H1 (cell line): ENCODE results near the gene CTCF. TPM values are rescaled to one million over a fixed set of nuclear protein-coding genes. Genes with fewer than 3 reads are reported as not detected.

ENCODE experiments used
- CHD1 ChIP-seq: IDR thresholded peaks from 2 replicates; pipeline ENCODE4 v1.6.1; 2012; ENCODE audit warnings: low read depth, low read length, improper control_type of control experiment
- CTBP2 ChIP-seq: IDR thresholded peaks from 2 replicates; pipeline ENCODE4 v1.7.0; 2011; ENCODE audit warnings: borderline replicate concordance, mild to moderate bottlenecking, moderate library complexity, mixed read lengths, low read length; ENCODE audit not compliant: insufficient read depth, insufficient read length
- GABPA ChIP-seq: IDR thresholded peaks from 2 replicates; pipeline ENCODE4 v1.6.1; 2011; ENCODE audit warnings: mild to moderate bottlenecking, low read length, moderate library complexity, borderline replicate concordance; ENCODE audit not compliant: insufficient read depth
- NANOG ChIP-seq: IDR thresholded peaks from 2 replicates; pipeline ENCODE4 v1.6.1; 2011; ENCODE audit warnings: low read length, low read depth, mild to moderate bottlenecking, inconsistent platforms; ENCODE audit not compliant: insufficient read depth, poor library complexity, severe bottlenecking
- POU5F1 ChIP-seq: IDR thresholded peaks from 2 replicates; pipeline ENCODE4 v1.6.1; 2011; ENCODE audit warnings: low read depth, mild to moderate bottlenecking, low read length, moderate library complexity
- RNF2 ChIP-seq: fragments of 200-900, 300-1000 bp; sonication (generic); IDR thresholded peaks from 2 replicates; pipeline ENCODE4 v1.7.1; 2016; ENCODE audit warnings: borderline replicate concordance, low read depth, mild to moderate bottlenecking, antibody characterized with exemption, low read length; ENCODE audit not compliant: poor library complexity, severe bottlenecking; ENCODE audit errors: missing control alignments
- SAP30 ChIP-seq: fragments of 300-600 bp; sonication (generic); IDR thresholded peaks from 2 replicates; pipeline ENCODE4 v1.7.1; 2012; ENCODE audit warnings: low read length, moderate library complexity, mild to moderate bottlenecking, inconsistent platforms; ENCODE audit not compliant: insufficient read depth, insufficient replicate concordance
- YY1 ChIP-seq: IDR thresholded peaks from 2 replicates; pipeline ENCODE4 v1.6.1; 2011; ENCODE audit warnings: low read depth, mild to moderate bottlenecking, low read length
- polyA plus RNA-seq, 7 experiments: library from polyadenylated mRNA; depleted of rRNA in 3 of 7; stranded (reverse) in 5 of 7; unstranded in 2 of 7; fragments of >200 nt in 5 of 7; fragments of 200-250 nt in 2 of 7; gene quantifications; 1 replicate in 5 of 7; 2 replicates in 1 of 7; 4 replicates in 1 of 7; pipeline versions ENCODE4 v1.2.1 to v1.2.3, GENCODE V29; 2011 to 2013; ENCODE audit warnings: missing spikeins in 2 of 7, mixed read lengths in 2 of 7
- total RNA-seq: library from RNA; stranded (reverse); fragmentation: NEBNext Ultra II Directional; extraction: Animal tissue kit (Norgen Biotek cat#: 25700); gene quantifications from 2 replicates; pipeline ENCODE4 v1.2.1, GENCODE V29; 2021
- TF ChIP-seq, protein P1 (sequence below): IDR thresholded peaks from 2 replicates; pipeline ENCODE4 v1.6.1; 2012; ENCODE audit warnings: inconsistent platforms
- TF ChIP-seq, protein P2 (sequence below): IDR thresholded peaks from 2 replicates; pipeline ENCODE4 v1.6.1; 2012; ENCODE audit warnings: low read length, inconsistent platforms

Gene CTCF
- total and polyA plus RNA-seq, 2 of the 8 experiments (the other 6 are each of a cell fraction or from before 2014, with no cell fraction given) = 32.4 to 66.0 TPM

DNA sequence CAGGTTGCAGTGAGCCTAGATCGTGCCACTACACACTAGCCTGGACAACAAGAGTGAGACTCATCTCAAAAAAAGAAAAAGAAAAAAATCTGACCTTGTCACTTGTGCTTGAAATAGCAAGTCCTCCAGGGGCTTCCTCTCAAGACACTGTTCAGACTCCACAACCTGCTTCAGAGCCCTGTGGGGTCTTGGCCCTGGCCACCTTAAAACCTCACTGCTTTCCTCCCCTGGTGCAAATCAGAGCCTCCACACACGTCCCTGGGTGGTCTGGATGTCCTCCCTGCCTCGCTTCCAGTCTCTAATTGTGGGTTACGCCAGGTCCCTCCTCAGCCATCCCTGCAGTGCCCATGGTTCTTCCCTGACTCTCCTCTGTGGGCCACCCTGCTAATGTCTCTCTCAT is 93.0 kb downstream of the CTCF start (continued):
- TF ChIP-seq RNF2 (no peak), SAP30 (no peak), CTBP2 (no peak), POU5F1 (no peak), YY1 (no peak), GABPA (no peak), NANOG (no peak), CHD1 (no peak)
- TF ChIP-seq, protein P1, sequence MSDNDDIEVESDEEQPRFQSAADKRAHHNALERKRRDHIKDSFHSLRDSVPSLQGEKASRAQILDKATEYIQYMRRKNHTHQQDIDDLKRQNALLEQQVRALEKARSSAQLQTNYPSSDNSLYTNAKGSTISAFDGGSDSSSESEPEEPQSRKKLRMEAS = no peak
- TF ChIP-seq, protein P2, sequence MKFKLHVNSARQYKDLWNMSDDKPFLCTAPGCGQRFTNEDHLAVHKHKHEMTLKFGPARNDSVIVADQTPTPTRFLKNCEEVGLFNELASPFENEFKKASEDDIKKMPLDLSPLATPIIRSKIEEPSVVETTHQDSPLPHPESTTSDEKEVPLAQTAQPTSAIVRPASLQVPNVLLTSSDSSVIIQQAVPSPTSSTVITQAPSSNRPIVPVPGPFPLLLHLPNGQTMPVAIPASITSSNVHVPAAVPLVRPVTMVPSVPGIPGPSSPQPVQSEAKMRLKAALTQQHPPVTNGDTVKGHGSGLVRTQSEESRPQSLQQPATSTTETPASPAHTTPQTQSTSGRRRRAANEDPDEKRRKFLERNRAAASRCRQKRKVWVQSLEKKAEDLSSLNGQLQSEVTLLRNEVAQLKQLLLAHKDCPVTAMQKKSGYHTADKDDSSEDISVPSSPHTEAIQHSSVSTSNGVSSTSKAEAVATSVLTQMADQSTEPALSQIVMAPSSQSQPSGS = no peak
